Activated CD8-positive, alpha-beta T cell treated with anti-CD3 and anti-CD28 coated beads for 36 hours (primary cell): ENCODE data around the gene DENND5B. TPM values are rescaled to one million over a fixed set of nuclear protein-coding genes. Genes with fewer than 3 reads are reported as not detected.

Experiments used
- ATAC-seq: fragments of 200-7000 bp; cut with Tn5 transposase; one replicate; pipeline ENCODE4 v1.10.0; 2021; ENCODE audit warnings: mild to moderate bottlenecking, moderate library complexity
- CTCF ChIA-PET: fragments of 350-600 bp; sonication (Branson Sonifier 250); formaldehyde crosslinking; loops from one replicate; lab custom pipeline; 2021; ENCODE audit warnings: antibody characterized with exemption; lab: Charles Lee
- POLR2A ChIA-PET: fragments of 350-600 bp; sonication (Branson Sonifier 250); formaldehyde crosslinking; loops from one replicate; lab custom pipeline; 2021; ENCODE audit warnings: antibody characterized with exemption; lab: Charles Lee
- DNase-seq: peaks from one replicate; pipeline ENCODE4 v3.0.0-alpha.2; 2020
- H3K27ac Mint-ChIP-seq: one replicate; pipeline ENCODE4 v1.8.0; 2021; ENCODE audit warnings: mild to moderate bottlenecking, mixed read lengths
- H3K27me3 Mint-ChIP-seq: one replicate; pipeline ENCODE4 v1.8.0; 2021; ENCODE audit warnings: mixed read lengths
- H3K36me3 Mint-ChIP-seq: one replicate; pipeline ENCODE4 v1.8.0; 2021; ENCODE audit warnings: low read depth, mixed read lengths
- H3K4me1 Mint-ChIP-seq: one replicate; pipeline ENCODE4 v1.8.0; 2021; ENCODE audit warnings: low read depth, mixed read lengths
- H3K4me3 Mint-ChIP-seq: one replicate; pipeline ENCODE4 v1.8.0; 2021; ENCODE audit warnings: mild to moderate bottlenecking, moderate library complexity, mixed read lengths
- H3K9me3 Mint-ChIP-seq: one replicate; pipeline ENCODE4 v1.8.0; 2021; ENCODE audit warnings: mixed read lengths
- CTCF ChIP-seq: fragments of 200-600 bp; IDR thresholded peaks from one replicate; pipeline ENCODE4 v1.8.0; 2022; ENCODE audit warnings: antibody characterized with exemption, mild to moderate bottlenecking
- intact Hi-C: fragments of 100-400 bp; cut with micrococcal nuclease; formaldehyde crosslinking; loops from one replicate; pipeline ENCODE4 v1.10.0; 2022
- total RNA-seq, 2 experiments: library from RNA; stranded (reverse); gene quantifications; one replicate each; pipeline ENCODE4 v1.2.3, GENCODE V29; 2021

Gene DENND5B
- total RNA-seq, 2 experiments from 2014 or later, result 0.31 to 0.43 TPM

- CTCF ChIA-PET, result no interaction called here
- TF ChIP-seq CTCF, result no peak
- no peak for ATAC-seq
- DNase-seq, result no peak
- H3K4me1 Mint-ChIP-seq, result no peaks in the 10 kb centered on the region
- POLR2A ChIA-PET, result no interaction called here
- intact Hi-C loops, result loop anchor here (10.0 kb wide), 1 partner anchor 376 kb away; no protein-coding TSS in a partner anchor
- H3K4me3 Mint-ChIP-seq, result no peak overlapping the region
- peaks cover 3% of the 10 kb centered on the region for H3K9me3 Mint-ChIP-seq
- no peaks in the 10 kb centered on the region for H3K36me3 Mint-ChIP-seq
- H3K27me3 Mint-ChIP-seq, result no peaks in the 10 kb centered on the region
- no peak overlapping the region for H3K27ac Mint-ChIP-seq
Observed at GRCh38 chr12:31631023-31631724, 40.2 kb upstream of the DENND5B start.

- DNase-seq, result no peak
- H3K36me3 Mint-ChIP-seq, result no peaks in the 10 kb centered on the region
- H3K9me3 Mint-ChIP-seq, result peaks cover 3% of the 10 kb centered on the region
- H3K4me1 Mint-ChIP-seq, result no peaks in the 10 kb centered on the region
- ChIA-PET POLR2A (no interaction called here), CTCF (no interaction called here)
- no peak overlapping the region for H3K4me3 Mint-ChIP-seq
- no peaks in the 10 kb centered on the region for H3K27me3 Mint-ChIP-seq
- TF ChIP-seq CTCF, result no peak
- H3K27ac Mint-ChIP-seq, result no peak overlapping the region
- no peak for ATAC-seq
- intact Hi-C loops, result loop anchor here (10.0 kb wide), 1 partner anchor 375 kb away; no protein-coding TSS in a partner anchor
Observed at GRCh38 chr12:31629756-31630732, 39.1 kb upstream of the DENND5B start.

GRCh38 chr12:31627456-31628054, 36.6 kb upstream of the DENND5B start:
- Mint-ChIP-seq H3K27me3 (no peaks in the 10 kb centered on the region), H3K4me3 (no peak overlapping the region), H3K9me3 (peaks cover 3% of the 10 kb centered on the region), H3K36me3 (no peaks in the 10 kb centered on the region), H3K27ac (no peak overlapping the region), H3K4me1 (no peaks in the 10 kb centered on the region)
- no peak for DNase-seq
- ChIA-PET CTCF (no interaction called here), POLR2A (no interaction called here)
- intact Hi-C loops, result no loop called here
- no peak for TF ChIP-seq CTCF
- no peak for ATAC-seq

- CTCF ChIA-PET, result no interaction called here
- no peak for TF ChIP-seq CTCF
- POLR2A ChIA-PET, result no interaction called here
- H3K36me3 Mint-ChIP-seq, result no peaks in the 10 kb centered on the region
- peak; percentile 78 for ATAC-seq
- H3K4me1 Mint-ChIP-seq, result no peaks in the 10 kb centered on the region
- DNase-seq, result peak; percentile 26
- peaks cover 3% of the 10 kb centered on the region for H3K9me3 Mint-ChIP-seq
- no peaks in the 10 kb centered on the region for H3K27me3 Mint-ChIP-seq
- no peak overlapping the region for H3K27ac Mint-ChIP-seq
- intact Hi-C loops, result no loop called here
- H3K4me3 Mint-ChIP-seq, result no peak overlapping the region
Observed at GRCh38 chr12:31626270-31626995, 35.5 kb upstream of the DENND5B start.
